ENCODE data around the gene APLF. TPM values are rescaled to one million over a fixed set of nuclear protein-coding genes. Genes with fewer than 3 reads are reported as not detected.

APLF gene
- total and polyA plus RNA-seq, 10 of the 15 experiments (the other 5 are each of a cell fraction or from before 2014, with no cell fraction given): 0.66 to 2.8 (median 1.8) TPM

DNA sequence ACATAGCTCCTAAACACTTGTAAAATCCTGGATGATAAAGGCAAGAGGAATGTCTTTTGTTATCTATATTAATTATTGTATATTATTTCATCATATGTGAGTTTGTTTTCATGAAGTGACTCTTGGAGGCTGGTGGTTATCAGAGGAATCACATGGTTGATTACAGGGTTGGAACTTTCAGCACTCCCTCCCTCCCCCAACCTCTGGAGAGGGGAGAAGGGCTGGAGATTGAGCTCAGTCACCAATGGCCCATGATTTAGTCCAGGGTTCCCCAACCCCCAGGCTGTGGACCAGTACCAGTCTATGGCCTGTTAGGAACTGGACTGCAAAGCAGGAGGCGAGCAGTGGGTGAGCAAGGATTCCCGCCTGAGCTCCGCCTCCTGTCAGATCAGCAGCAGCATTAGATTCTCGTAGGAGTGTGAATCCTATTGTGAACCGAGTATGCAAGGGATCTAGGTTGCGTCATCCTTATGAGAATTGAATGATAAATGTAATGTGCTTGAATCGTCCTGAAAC is 38.0 kb upstream of the APLF start:
- H3K4me2 ChIP-seq (ENCODE audit: control insufficient read depth, insufficient read depth): no peak overlapping the region
- no peaks in the 10 kb centered on the region for H3K36me3 ChIP-seq (ENCODE audit: control insufficient read depth in 2 of 2, insufficient read depth in 2 of 2, low read length in 1 of 2)
- no peak overlapping the region for H3K9ac ChIP-seq (ENCODE audit: control insufficient read depth, insufficient read depth, low read length)
- no peak overlapping the region for H3K27ac ChIP-seq (ENCODE audit: control insufficient read depth, insufficient read depth)
- in situ Hi-C loops (cut with MboI) (loop anchor here (25.0 kb wide), 1 partner anchor 1992 kb away; the partner anchor contains the start of gene MEIS1), intact Hi-C loops (cut with micrococcal nuclease; ENCODE audit: unreplicated experiment) (no loop called here)
- H4K20me1 ChIP-seq (ENCODE audit: control insufficient read depth, insufficient read depth): no peaks in the 10 kb centered on the region
- no peaks in the 10 kb centered on the region for H3K27me3 ChIP-seq (replicated peaks in 1 of 2; ENCODE audit: control insufficient read depth in 2 of 2, insufficient read depth in 2 of 2, low read length in 1 of 2)
- no peak overlapping the region for H2AFZ ChIP-seq (ENCODE audit: control insufficient read depth, low read depth, low read length)
- no peak for FAIRE-seq
- POLR2A ChIA-PET: interaction anchor here (0.9 to 6.3 kb wide), 10 partner anchors 10 to 58 kb away, joined by 3 to 69 read pairs (median 3); partner anchors contain the start of gene FBXO48
- CTCF ChIA-PET: interaction anchor here (1.2 to 8.8 kb wide), 7 partner anchors 11 to 72 kb away, joined by 4 to 91 read pairs (median 7); no protein-coding TSS in a partner anchor
- RAD21 ChIA-PET (ENCODE audit: unreplicated experiment): interaction anchor here (1.5 to 7.8 kb wide), 4 partner anchors 11 to 57 kb away, joined by 4 to 116 read pairs (median 24); no protein-coding TSS in a partner anchor
- no peak for ATAC-seq
- TF ChIP-seq RAD21 (IDR thresholded peaks at IDR 0.05; ENCODE audit: insufficient read depth, low read depth, low read length) (no peak), ZNF622 (IDR thresholded peaks at IDR 0.05) (no peak), YBX1 (IDR thresholded peaks at IDR 0.05) (no peak), SIN3A (IDR thresholded peaks at IDR 0.05; ENCODE audit: low read depth, low read length) (no peak), FOXM1 (IDR thresholded peaks at IDR 0.05; ENCODE audit: low read depth, low read length) (no peak), YY1 (IDR thresholded peaks at IDR 0.05; ENCODE audit: low read depth, low read length) (no peak), EGR1 (IDR thresholded peaks at IDR 0.05; ENCODE audit: borderline replicate concordance in 1 of 2, low read depth in 2 of 2, low read length in 2 of 2) (no peak), JUND (IDR thresholded peaks at IDR 0.05; ENCODE audit: low read depth, low read length) (no peak), SREBF2 (IDR thresholded peaks at IDR 0.05; ENCODE audit: low read length) (no peak), EZH2 (IDR thresholded peaks at IDR 0.05; ENCODE audit: borderline replicate concordance, control insufficient read depth, low read depth, low read length) (no peak), CBX5 (IDR thresholded peaks at IDR 0.05; ENCODE audit: low read depth) (no peak)
- TF ChIP-seq, protein P1, sequence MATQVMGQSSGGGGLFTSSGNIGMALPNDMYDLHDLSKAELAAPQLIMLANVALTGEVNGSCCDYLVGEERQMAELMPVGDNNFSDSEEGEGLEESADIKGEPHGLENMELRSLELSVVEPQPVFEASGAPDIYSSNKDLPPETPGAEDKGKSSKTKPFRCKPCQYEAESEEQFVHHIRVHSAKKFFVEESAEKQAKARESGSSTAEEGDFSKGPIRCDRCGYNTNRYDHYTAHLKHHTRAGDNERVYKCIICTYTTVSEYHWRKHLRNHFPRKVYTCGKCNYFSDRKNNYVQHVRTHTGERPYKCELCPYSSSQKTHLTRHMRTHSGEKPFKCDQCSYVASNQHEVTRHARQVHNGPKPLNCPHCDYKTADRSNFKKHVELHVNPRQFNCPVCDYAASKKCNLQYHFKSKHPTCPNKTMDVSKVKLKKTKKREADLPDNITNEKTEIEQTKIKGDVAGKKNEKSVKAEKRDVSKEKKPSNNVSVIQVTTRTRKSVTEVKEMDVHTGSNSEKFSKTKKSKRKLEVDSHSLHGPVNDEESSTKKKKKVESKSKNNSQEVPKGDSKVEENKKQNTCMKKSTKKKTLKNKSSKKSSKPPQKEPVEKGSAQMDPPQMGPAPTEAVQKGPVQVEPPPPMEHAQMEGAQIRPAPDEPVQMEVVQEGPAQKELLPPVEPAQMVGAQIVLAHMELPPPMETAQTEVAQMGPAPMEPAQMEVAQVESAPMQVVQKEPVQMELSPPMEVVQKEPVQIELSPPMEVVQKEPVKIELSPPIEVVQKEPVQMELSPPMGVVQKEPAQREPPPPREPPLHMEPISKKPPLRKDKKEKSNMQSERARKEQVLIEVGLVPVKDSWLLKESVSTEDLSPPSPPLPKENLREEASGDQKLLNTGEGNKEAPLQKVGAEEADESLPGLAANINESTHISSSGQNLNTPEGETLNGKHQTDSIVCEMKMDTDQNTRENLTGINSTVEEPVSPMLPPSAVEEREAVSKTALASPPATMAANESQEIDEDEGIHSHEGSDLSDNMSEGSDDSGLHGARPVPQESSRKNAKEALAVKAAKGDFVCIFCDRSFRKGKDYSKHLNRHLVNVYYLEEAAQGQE (IDR thresholded peaks at IDR 0.05; ENCODE audit: low read depth, low read length): no peak
- TF ChIP-seq, protein P2, sequence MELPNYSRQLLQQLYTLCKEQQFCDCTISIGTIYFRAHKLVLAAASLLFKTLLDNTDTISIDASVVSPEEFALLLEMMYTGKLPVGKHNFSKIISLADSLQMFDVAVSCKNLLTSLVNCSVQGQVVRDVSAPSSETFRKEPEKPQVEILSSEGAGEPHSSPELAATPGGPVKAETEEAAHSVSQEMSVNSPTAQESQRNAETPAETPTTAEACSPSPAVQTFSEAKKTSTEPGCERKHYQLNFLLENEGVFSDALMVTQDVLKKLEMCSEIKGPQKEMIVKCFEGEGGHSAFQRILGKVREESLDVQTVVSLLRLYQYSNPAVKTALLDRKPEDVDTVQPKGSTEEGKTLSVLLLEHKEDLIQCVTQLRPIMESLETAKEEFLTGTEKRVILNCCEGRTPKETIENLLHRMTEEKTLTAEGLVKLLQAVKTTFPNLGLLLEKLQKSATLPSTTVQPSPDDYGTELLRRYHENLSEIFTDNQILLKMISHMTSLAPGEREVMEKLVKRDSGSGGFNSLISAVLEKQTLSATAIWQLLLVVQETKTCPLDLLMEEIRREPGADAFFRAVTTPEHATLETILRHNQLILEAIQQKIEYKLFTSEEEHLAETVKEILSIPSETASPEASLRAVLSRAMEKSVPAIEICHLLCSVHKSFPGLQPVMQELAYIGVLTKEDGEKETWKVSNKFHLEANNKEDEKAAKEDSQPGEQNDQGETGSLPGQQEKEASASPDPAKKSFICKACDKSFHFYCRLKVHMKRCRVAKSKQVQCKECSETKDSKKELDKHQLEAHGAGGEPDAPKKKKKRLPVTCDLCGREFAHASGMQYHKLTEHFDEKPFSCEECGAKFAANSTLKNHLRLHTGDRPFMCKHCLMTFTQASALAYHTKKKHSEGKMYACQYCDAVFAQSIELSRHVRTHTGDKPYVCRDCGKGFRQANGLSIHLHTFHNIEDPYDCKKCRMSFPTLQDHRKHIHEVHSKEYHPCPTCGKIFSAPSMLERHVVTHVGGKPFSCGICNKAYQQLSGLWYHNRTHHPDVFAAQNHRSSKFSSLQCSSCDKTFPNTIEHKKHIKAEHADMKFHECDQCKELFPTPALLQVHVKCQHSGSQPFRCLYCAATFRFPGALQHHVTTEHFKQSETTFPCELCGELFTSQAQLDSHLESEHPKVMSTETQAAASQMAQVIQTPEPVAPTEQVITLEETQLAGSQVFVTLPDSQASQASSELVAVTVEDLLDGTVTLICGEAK (IDR thresholded peaks at IDR 0.05; ENCODE audit: borderline replicate concordance): no peak
- H3K79me2 ChIP-seq (ENCODE audit: control insufficient read depth, insufficient read depth, low read length): no peaks in the 10 kb centered on the region; the same call in 1 of the 2 replicates
- 89% methylated on average over 7 of the region's 7 CpGs for WGBS (ENCODE audit: insufficient coverage, insufficient replicate concordance, low lambda C conversion rate, missing lambda C conversion rate)
- no peak overlapping the region for H3K4me3 ChIP-seq
- H3K9me3 ChIP-seq (replicated peaks; ENCODE audit: control insufficient read depth, insufficient read depth, low read length): no peaks in the 10 kb centered on the region; the same call in 2 of the 3 replicates
- no TSS peak for BruUV-seq (replicated peaks)
- SMC1A ChIA-PET (ENCODE audit: uncharacterized antibody, unreplicated experiment): interaction anchor here (1.0 to 11.0 kb wide), 11 partner anchors 8 to 64 kb away, joined by 3 to 200 read pairs (median 7); partner anchors contain the start of gene PLEK
- no peak for DNase-seq (ENCODE audit: low read depth, low spot score)
- peaks cover 42% of the 10 kb centered on the region for H3K4me1 ChIP-seq (ENCODE audit: control insufficient read depth, insufficient read depth, low read length)

Measured in GM12878 (cell line).